CD4-positive, alpha-beta T cell (primary cell): Measurements from ENCODE around the gene PPP1R27. TPM values are rescaled to one million over a fixed set of nuclear protein-coding genes. Genes with fewer than 3 reads are reported as not detected.

Experiments used
- ATAC-seq: fragments of 200-7000 bp; cut with Tn5 transposase; one replicate; pipeline ENCODE4 v1.10.0; 2022; ENCODE audit warnings: mild to moderate bottlenecking; ENCODE audit not compliant: poor library complexity
- CTCF ChIA-PET: fragments of 350-600 bp; sonication (Branson Sonifier 250); formaldehyde crosslinking; loops from one replicate; lab custom pipeline; 2021; ENCODE audit warnings: antibody characterized with exemption, inconsistent platforms; lab: Charles Lee
- POLR2A ChIA-PET: fragments of 350-600 bp; sonication (Branson Sonifier 250); formaldehyde crosslinking; loops from one replicate; lab custom pipeline; 2021; ENCODE audit warnings: antibody characterized with exemption, inconsistent platforms; lab: Charles Lee
- DNase-seq, 14 experiments: peaks; one replicate each; pipeline ENCODE4 v3.0.0-alpha.2; 2013 to 2020; ENCODE audit warnings: mixed read lengths in 2 of 14
- H3K27ac ChIP-seq, 2 donors: one replicate each; pipeline versions ENCODE4 v1.5.1 to v1.7.0; 2013; ENCODE audit warnings: low read length in 2 of 2, low read depth in 1 of 2, mild to moderate bottlenecking in 1 of 2
- H3K27me3 ChIP-seq, 2 experiments: 1 replicate in 1 of 2; 2 replicates in 1 of 2; pipeline versions ENCODE4 v1.6.1 to v1.7.0; 2013; ENCODE audit warnings: low read length in 2 of 2, control low read depth in 1 of 2, mild to moderate bottlenecking in 1 of 2, moderate library complexity in 1 of 2; ENCODE audit not compliant: insufficient read depth in 2 of 2, control insufficient read depth in 1 of 2
- H3K36me3 ChIP-seq: one replicate; pipeline ENCODE4 v1.6.1; 2013; ENCODE audit warnings: low read length, control low read depth; ENCODE audit not compliant: insufficient read depth
- H3K4me1 ChIP-seq: one replicate; pipeline ENCODE4 v1.6.1; 2013; ENCODE audit warnings: low read length, control low read depth; ENCODE audit not compliant: insufficient read depth
- H3K4me3 ChIP-seq: one replicate; pipeline ENCODE4 v1.5.1; 2013; ENCODE audit warnings: mild to moderate bottlenecking, low read length, moderate library complexity
- H3K9me3 ChIP-seq, 2 experiments: 1 replicate in 1 of 2; 2 replicates in 1 of 2; pipeline versions ENCODE4 v1.6.1 to v1.7.0; 2013; ENCODE audit warnings: low read length in 2 of 2, mild to moderate bottlenecking in 2 of 2, control low read depth in 1 of 2, moderate library complexity in 1 of 2; ENCODE audit not compliant: control insufficient read depth in 1 of 2, insufficient read depth in 1 of 2
- H3K27ac Mint-ChIP-seq: one replicate; pipeline ENCODE4 v1.8.0; 2020; ENCODE audit warnings: mixed read lengths
- H3K27me3 Mint-ChIP-seq: one replicate; pipeline ENCODE4 v1.8.0; 2021; ENCODE audit warnings: mixed read lengths
- H3K36me3 Mint-ChIP-seq: one replicate; pipeline ENCODE4 v1.8.0; 2021; ENCODE audit warnings: low read depth, mixed read lengths
- H3K4me1 Mint-ChIP-seq: one replicate; pipeline ENCODE4 v1.8.0; 2021; ENCODE audit warnings: low read depth, mixed read lengths
- H3K4me3 Mint-ChIP-seq: one replicate; pipeline ENCODE4 v1.8.0; 2020; ENCODE audit warnings: mild to moderate bottlenecking, mixed read lengths
- H3K9me3 Mint-ChIP-seq: one replicate; pipeline ENCODE4 v1.8.0; 2020; ENCODE audit warnings: mixed read lengths
- CTCF ChIP-seq: fragments of 200-600 bp; IDR thresholded peaks from one replicate; pipeline ENCODE4 v1.8.0; 2022; ENCODE audit warnings: antibody characterized with exemption, mild to moderate bottlenecking
- intact Hi-C, 2 experiments: fragments of 100-400 bp; cut with DNase I in 1 of 2; cut with micrococcal nuclease in 1 of 2; formaldehyde crosslinking; loops; one replicate each; pipeline versions ENCODE4 v1.15.1 to v1.9.0; 2023 to 2025; cut with DNase I, micrococcal nuclease
- total RNA-seq, 174 experiments: library from RNA in 2 of 174; stranded (reverse) in 2 of 174; gene quantifications; one replicate each; pipeline ENCODE4 v1.2.3 and lab custom pipeline; 2021 to 2026

PPP1R27 gene
- total RNA-seq, 2 experiments from 2014 or later: not detected

- Histone ChIP-seq H3K9me3 (peaks cover 0 to 12% of the 10 kb centered on the region in 2 experiments), H3K27ac (no peak overlapping the region), H3K27me3 (no peaks in the 10 kb centered on the region), H3K4me1 (no peaks in the 10 kb centered on the region), H3K4me3 (no peak overlapping the region), H3K36me3 (peaks cover 17% of the 10 kb centered on the region)
- Mint-ChIP-seq H3K27ac (no peak overlapping the region), H3K9me3 (no peaks in the 10 kb centered on the region), H3K36me3 (peaks cover 10% of the 10 kb centered on the region), H3K27me3 (no peaks in the 10 kb centered on the region), H3K4me1 (no peaks in the 10 kb centered on the region), H3K4me3 (no peak overlapping the region)
- ATAC-seq (no peak), DNase-seq (no peak)
- intact Hi-C loops: no loop called here
- ChIA-PET CTCF (no interaction called here), POLR2A (no interaction called here)
- TF ChIP-seq CTCF: no peak
These were observed 4.5 kb upstream of the PPP1R27 start for GRCh38 chr17:81839301-81839700.

- Histone ChIP-seq H3K27me3 (no peaks in the 10 kb centered on the region), H3K4me3 (no peak overlapping the region), H3K36me3 (peaks cover 12% of the 10 kb centered on the region), H3K4me1 (peaks cover 4% of the 10 kb centered on the region), H3K9me3 (peaks cover 0 to 9% of the 10 kb centered on the region in 2 experiments), H3K27ac (no peak overlapping the region)
- Mint-ChIP-seq H3K27ac (no peak overlapping the region), H3K4me3 (no peak overlapping the region), H3K4me1 (peaks cover 1% of the 10 kb centered on the region), H3K36me3 (peaks cover 7% of the 10 kb centered on the region), H3K9me3 (no peaks in the 10 kb centered on the region), H3K27me3 (no peaks in the 10 kb centered on the region)
- POLR2A ChIA-PET: no interaction called here
- intact Hi-C loops: no loop called here
- CTCF ChIA-PET: no interaction called here
- TF ChIP-seq CTCF: no peak
- ATAC-seq (no peak), DNase-seq (no peak)
These were observed 4.0 kb upstream of the PPP1R27 start for GRCh38 chr17:81838753-81839255.

- POLR2A ChIA-PET: no interaction called here
- H3K36me3 ChIP-seq: peaks cover under 1% of the 10 kb centered on the region
- no peak for TF ChIP-seq CTCF
- H3K9me3 Mint-ChIP-seq: no peaks in the 10 kb centered on the region
- H3K27me3 Mint-ChIP-seq: no peaks in the 10 kb centered on the region
- H3K4me1 Mint-ChIP-seq: peaks cover 4% of the 10 kb centered on the region
- H3K27me3 ChIP-seq: no peaks in the 10 kb centered on the region
- CTCF ChIA-PET: no interaction called here
- peaks cover 11% of the 10 kb centered on the region for H3K4me1 ChIP-seq
- no peaks in the 10 kb centered on the region for H3K9me3 ChIP-seq
- H3K27ac Mint-ChIP-seq: no peak overlapping the region
- intact Hi-C loops: no loop called here
- no peak overlapping the region for H3K4me3 ChIP-seq
- ATAC-seq (no peak), DNase-seq (peak in 2 of 14 experiments; percentile 57 to 63)
- no peak overlapping the region for H3K4me3 Mint-ChIP-seq
- no peaks in the 10 kb centered on the region for H3K36me3 Mint-ChIP-seq
- H3K27ac ChIP-seq: no peak overlapping the region
These were observed 2.8 kb upstream of the PPP1R27 start for GRCh38 chr17:81837641-81838040.
